HEK293T (cell line): ENCODE data around the gene HTR3C.

Experiments
- BHLHE40 ChIP-seq: fragments of 450-650 bp; IDR thresholded peaks from 2 replicates; pipeline ENCODE4 v1.6.1; 2016; ENCODE audit warnings: mild to moderate bottlenecking, moderate library complexity, borderline replicate concordance
- CTBP1 ChIP-seq: fragments of 450-650 bp; IDR thresholded peaks from 2 replicates; pipeline ENCODE4 v1.6.1; 2016; ENCODE audit warnings: borderline replicate concordance
- FOXK2 ChIP-seq: fragments of 450-650 bp; IDR thresholded peaks from 2 replicates; pipeline ENCODE4 v1.6.1; 2016; ENCODE audit warnings: mild to moderate bottlenecking
- FOXM1 ChIP-seq: fragments of 450-650 bp; IDR thresholded peaks from 2 replicates; pipeline ENCODE4 v1.6.1; 2017; ENCODE audit warnings: mild to moderate bottlenecking, borderline replicate concordance
- LEF1 ChIP-seq: fragments of 450-650 bp; IDR thresholded peaks from 2 replicates; pipeline ENCODE4 v1.6.1; 2017; ENCODE audit warnings: mild to moderate bottlenecking, borderline replicate concordance
- SP1 ChIP-seq: fragments of 450-650 bp; IDR thresholded peaks from 2 replicates; pipeline ENCODE4 v1.6.1; 2017
- ZNF384 ChIP-seq: fragments of 450-650 bp; IDR thresholded peaks from 2 replicates; pipeline ENCODE4 v1.6.1; 2016

GRCh38 chr3:184099806-184100686, 47.2 kb downstream of the HTR3C start:
- no peak for TF ChIP-seq BHLHE40
- no peak for TF ChIP-seq FOXM1
- TF ChIP-seq SP1 = no peak
- TF ChIP-seq ZNF384 = no peak
- no peak for TF ChIP-seq FOXK2
- TF ChIP-seq LEF1 = no peak
- no peak for TF ChIP-seq CTBP1
